DOHH2 (cell line): ENCODE measurements around the gene KIF1A.

Experiments used
- CTCF ChIP-seq: fragments of 200-600 bp; sonication (generic); IDR thresholded peaks from one replicate; pipeline ENCODE4 v1.5.1; 2014; ENCODE audit warnings: antibody characterized with exemption, mild to moderate bottlenecking, low read depth, low read length; ENCODE audit not compliant: poor library complexity, severe bottlenecking
- EZH2phosphoT487 ChIP-seq: fragments of 200-600 bp; sonication (generic); IDR thresholded peaks from 2 replicates; pipeline ENCODE4 v1.6.1; 2017; ENCODE audit warnings: borderline replicate concordance, mild to moderate bottlenecking, antibody characterized with exemption, low read length, moderate library complexity, mixed read lengths

DNA sequence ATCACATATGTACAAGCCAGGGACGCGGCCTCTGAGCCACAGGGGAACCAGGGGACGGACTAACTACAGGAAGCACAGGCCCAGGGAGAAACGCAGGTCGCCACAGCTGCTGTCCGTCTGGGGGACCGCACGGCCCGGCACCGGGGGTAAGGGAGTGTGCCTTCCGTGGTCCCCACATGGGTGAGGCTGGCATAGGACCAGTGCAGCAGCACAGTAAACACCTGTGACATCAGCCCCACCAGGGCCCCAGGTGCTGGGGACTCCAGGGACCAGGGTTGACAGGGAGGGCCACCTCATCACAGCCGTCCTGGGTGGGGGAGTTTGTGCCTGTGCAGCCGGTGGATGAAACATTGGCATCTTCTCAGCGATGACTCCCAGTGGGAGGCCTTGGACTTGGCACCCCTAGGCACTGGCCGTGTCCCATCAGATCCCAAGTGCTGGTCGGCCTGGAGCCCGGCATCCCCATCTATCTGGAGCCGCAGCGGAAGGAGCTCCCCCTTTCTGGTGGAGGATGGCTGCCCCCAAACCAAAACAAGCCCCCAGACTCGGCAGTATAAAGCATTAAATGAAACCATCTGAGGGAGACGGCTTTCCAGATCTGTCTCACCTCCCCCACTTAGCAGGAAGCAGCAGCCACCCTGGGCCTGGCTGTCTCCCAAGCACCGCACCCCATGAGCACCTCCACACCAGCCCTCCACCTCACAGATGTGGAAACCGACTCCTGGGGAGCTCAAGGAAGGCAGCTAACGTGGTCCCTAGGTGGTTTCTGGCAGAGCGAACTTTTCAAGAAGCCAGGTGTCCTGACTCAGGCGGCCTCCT, 105.9 kb downstream of the KIF1A start:
- TF ChIP-seq CTCF = no peak
- no peak for TF ChIP-seq EZH2phosphoT487
